GM12864 (cell line): ENCODE data around the gene SLFN12L.
"Not testable (repeated sequence)": the region's sequence is repeated elsewhere in the genome, so short reads cannot be mapped to it uniquely, and the experiment has no call there.

Source experiments
- DNase-seq: peaks from one replicate; pipeline ENCODE4 v3.0.0-alpha.2; 2011; ENCODE audit warnings: low read depth
- H3K4me3 ChIP-seq: 2 replicates; pipeline ENCODE4 v1.5.1; 2011; ENCODE audit warnings: mild to moderate bottlenecking, low read depth, low read length, control low read depth
- TF ChIP-seq, protein P1 (sequence below): IDR thresholded peaks from 2 replicates; pipeline ENCODE4 v1.5.1; 2011; ENCODE audit warnings: low read depth, mild to moderate bottlenecking, moderate library complexity, low read length, control low read depth, inconsistent platforms; ENCODE audit errors: missing control alignments

Gene SLFN12L

DNA sequence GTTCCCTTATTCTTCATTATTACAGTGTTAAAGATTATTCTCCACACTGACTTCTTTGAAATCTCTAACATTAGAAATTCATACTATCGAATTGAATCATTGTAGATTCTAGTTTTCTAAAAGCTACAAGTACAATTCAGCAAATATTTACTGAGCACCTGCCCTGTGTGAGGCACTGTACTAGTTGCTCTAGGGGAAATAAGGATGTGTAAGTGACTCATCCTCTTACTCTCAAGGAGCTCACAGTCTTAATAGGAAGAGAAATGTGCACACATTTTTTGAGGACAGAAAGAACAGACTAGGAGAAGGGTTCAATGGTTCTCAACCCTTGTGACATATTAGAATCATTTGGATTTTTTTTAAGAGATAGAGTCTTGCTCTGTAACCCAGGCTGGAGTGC is 7.7 kb upstream of the SLFN12L start:
- TF ChIP-seq, protein P1, sequence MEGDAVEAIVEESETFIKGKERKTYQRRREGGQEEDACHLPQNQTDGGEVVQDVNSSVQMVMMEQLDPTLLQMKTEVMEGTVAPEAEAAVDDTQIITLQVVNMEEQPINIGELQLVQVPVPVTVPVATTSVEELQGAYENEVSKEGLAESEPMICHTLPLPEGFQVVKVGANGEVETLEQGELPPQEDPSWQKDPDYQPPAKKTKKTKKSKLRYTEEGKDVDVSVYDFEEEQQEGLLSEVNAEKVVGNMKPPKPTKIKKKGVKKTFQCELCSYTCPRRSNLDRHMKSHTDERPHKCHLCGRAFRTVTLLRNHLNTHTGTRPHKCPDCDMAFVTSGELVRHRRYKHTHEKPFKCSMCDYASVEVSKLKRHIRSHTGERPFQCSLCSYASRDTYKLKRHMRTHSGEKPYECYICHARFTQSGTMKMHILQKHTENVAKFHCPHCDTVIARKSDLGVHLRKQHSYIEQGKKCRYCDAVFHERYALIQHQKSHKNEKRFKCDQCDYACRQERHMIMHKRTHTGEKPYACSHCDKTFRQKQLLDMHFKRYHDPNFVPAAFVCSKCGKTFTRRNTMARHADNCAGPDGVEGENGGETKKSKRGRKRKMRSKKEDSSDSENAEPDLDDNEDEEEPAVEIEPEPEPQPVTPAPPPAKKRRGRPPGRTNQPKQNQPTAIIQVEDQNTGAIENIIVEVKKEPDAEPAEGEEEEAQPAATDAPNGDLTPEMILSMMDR = no peak
- no peak overlapping the region for H3K4me3 ChIP-seq
- no peak for DNase-seq

DNA sequence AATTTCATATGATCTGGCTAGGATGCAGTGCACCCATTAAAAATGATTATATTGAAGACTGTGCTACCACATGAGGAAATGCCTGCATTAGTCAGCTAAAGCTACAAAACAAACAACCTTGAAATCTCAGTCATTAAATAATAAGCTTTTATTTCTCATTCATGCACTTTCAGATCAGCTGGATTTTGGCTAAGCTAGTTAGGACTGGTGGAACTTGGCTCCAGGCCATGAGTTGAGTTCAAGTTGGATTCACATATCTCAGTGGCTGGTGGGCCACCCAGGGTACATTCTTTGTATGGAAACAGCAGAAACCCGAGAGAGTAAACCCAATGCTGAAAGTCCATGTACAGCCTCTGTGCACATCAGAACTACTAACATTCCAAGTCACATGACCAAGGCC is 6.4 kb upstream of the SLFN12L start:
- DNase-seq = no peak
- no peak overlapping the region for H3K4me3 ChIP-seq
- TF ChIP-seq, protein P1 = no peak

DNA sequence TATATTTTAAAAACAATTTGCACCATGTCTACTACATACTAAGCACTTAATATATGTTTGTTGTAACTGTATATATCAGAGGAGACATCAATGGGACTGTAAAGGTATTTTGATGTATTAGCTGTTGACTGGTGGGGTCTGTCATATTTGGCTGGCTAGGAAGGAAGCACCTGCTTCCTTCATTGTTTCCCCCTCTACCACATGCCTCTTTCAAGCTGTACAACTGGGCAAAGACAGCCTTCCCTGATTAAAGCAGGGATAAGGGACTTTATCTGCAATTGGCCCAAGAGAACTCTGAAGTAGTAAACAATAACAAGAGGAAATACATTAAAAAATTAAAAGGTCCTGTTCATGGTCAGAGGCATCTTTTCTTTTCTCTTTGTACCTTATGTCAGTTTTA is 5.5 kb upstream of the SLFN12L start:
- H3K4me3 ChIP-seq = no peak overlapping the region
- no peak for DNase-seq
- TF ChIP-seq, protein P1 = no peak

DNA sequence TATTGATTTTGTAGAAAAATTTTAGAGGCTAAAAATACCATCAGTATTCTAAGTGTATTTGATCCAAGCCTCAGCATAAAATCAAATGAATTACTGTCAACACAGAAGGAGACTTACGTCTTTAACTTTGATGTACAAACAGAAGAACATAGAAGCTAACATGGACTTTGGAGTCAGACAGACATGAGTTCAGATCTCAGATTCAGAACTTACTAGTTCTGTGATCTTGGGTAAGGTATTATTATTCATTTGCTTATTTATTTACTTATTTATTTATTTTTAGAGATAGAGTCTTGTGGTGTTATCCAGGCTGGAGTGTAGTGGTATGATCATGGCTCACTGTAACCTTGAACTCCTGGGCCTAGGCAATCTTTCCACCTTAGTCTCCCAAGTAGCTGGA is 4.0 kb upstream of the SLFN12L start:
- TF ChIP-seq, protein P1 = no peak
- no peak for DNase-seq
- H3K4me3 ChIP-seq = peak overlapping the region; percentile 64; the same call in 1 of the 2 replicates

DNA sequence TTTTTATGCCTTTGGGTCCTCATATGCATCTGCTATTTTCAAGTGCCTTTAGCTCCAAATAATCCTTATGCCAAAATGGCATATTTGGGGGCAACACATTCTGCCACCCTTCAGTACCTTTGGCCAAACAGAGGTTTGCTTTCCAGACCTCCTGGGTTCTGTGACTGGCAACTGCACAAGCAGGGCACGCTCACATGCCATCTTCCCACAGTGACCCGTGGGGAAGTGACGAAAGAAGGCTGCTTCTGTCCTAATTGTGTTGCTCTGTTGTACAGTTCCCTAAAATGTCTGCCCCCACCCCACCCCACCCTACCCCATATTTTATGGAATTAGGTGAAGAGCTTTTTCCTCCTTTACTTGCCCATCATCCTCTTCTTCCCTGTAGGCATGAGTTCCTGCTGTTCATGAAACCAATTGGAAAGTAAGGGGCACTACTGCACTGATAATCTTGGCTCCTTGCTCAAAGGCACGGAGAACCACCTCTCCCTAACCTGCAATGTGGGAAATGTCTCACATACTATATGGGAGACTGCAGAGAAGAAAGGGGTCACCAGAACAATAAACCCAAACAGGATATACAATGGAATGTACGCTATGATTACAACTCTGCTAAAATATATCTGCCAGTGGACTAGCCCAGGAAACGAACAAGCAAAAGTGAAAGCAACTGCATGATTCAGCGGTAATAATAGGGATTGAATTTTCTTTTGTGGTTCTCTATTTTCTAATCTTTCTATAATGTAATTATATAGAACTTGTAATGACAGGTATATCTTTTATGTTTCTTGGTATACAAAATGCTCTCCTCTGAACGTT is 3.3 kb upstream of the SLFN12L start:
- TF ChIP-seq, protein P1 = no peak
- DNase-seq = no peak
- H3K4me3 ChIP-seq = peak overlapping the region; percentile 64

DNA sequence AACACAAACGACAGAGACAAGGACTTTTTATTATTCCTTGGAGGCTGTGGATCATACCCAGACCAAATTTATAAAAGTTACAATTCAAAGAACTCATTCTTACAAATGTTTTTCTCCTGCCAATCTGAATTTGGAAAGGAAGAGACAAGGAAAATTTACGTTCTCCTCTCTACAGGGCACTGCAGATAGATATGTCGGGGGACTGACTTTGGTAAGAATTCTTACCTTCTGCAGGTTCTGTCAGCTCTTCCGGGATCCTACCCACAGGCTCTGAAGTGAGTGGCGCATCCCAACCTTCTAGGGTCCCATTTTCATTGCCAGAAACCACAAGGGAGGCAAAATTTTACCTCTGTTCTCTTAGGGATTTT is 2.2 kb upstream of the SLFN12L start:
- no peak for DNase-seq
- peak overlapping the region; percentile 42 for H3K4me3 ChIP-seq
- TF ChIP-seq, protein P1 = no peak

DNA sequence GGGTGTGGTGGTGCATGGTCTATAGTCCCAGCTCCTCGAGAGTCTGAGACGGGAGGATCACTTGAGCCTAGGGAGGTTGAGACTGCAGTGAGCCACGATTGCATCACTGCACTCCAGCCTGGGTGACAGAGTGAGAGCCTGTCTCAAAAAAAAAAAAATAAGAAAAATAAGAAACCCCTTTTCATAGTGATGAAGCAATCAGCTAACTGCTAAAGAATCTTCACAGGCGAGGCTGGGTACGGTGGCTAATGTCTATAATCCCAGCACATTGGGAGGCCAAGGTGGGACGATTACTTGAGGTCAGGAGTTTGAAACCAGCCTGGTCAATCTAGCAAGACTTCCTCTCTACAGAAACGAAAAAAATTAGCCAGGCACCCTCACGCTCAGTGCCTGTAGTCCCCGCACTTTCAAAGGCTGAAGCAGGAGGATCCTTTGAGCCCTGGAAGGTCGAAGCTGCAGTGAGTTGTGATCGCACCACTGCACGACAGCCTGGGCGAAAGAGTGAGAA is 760 bp downstream of the SLFN12L start:
- TF ChIP-seq, protein P1 = no peak
- no peak for DNase-seq
- peak overlapping the region; percentile 58 for H3K4me3 ChIP-seq

DNA sequence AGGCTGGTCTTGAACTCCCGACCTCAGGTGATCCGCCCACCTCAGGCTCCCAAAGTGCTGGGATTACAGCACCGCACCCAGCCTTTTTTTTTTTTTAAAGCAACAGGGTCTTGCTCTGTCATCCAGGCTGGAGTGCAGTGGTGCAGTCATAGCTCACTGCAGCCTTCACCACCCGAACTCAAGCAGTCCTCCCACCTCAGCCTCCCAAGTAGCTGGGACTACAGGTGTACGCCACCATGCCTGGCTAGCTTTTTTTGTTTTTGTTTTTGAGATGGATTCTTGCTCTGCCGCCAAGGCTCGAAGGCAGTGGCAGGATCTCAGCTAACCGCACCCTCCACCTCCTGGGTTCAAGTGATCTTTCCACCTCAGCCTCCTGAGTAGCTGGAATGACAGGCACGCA is 2.1 kb downstream of the SLFN12L start:
- not testable (repeated sequence) for DNase-seq
- peak overlapping the region; percentile 14; the same call in 1 of the 2 replicates for H3K4me3 ChIP-seq
